Limb (tissue), 2 donors: ENCODE measurements around the gene FCHO2.

Experiments used
- DNase-seq, 2 donors: peaks; one replicate each; pipeline ENCODE4 v3.0.0-alpha.2; 2016; ENCODE audit errors: extremely low spot score in 2 of 2

The FCHO2 gene

DNA sequence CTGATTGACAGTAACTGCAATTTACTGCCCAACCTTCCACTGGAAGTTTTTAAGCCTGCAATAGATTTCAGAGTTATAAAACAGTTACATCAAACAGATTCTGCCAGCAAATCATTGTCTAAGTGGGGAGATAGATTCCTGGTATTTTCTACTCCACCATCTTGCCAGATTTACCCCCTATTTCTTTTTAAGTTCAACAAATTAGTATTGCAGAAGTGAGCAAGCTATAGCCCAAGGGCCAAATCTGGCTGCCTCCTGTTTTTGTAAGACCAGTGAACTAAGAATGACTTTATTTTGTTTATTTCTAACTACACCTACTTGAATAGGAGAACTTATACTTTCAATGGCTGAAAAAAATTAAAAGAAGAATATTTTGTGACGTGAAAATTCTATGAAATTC, 155.7 kb downstream of the FCHO2 start:
- DNase-seq, result no peak

GRCh38 chr5:73112359-73112758, 156.5 kb downstream of the FCHO2 start:
- DNase-seq, result no peak

DNA sequence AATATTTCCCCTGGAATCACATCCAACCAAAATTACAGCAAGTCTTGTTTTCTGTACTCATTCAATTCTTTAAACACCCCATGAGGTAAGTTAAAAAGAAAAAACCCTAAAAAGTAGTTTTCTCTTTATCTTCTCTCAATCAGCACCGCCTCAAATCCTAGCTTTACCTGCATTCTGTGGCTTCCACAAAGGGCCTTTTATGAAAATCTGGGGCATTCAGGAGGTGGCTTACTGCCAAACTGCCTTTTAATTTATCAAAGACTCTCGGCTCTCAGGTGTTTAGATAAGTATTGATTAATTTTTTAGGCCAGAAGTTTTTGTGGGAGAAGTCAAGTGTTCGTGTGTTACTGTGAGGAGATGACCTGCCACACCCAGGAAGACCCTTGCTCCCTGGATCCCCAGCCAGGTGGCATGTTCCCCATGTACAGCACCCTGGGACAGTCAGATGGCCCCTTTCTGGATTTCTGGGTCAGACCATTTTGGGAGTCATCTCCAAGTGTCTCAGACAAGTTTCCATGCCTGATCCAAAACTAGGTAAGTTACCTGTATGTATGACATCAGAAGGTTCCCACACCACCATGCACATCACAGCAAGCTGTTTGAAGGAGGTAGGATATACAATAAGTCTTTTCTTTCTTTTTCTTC, 158.3 kb downstream of the FCHO2 start:
- no peak for DNase-seq

DNA sequence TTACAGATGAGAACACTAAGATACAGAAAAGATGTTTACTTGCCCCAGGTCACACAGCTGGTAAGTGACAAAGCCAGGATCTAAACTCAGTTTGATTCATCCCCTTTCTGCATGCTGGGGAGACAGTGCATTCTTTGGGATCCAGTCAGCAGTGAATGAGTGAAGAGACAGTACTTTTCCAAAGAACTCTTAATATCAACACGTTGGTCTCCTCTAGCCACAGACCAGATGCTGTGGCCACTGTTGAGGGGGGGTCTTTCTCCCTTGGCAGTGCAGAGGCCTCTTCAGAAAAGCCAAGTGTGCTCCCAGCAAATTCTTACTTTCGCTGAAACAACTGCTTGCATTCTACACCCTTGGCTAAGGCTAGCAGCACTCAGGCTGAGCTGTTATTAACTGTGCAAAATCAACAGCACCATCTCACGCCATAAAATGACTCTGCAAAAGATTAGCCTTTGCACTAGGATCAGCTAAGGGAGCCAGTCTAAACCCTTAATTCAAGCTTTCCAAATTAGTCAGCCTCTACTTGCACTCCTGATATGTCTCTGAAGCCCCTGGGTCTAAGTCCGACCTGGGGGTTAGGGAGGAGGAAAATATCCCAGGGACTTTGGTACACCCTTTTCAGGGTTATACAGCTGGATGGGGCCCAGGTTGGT, 159.7 kb downstream of the FCHO2 start:
- DNase-seq, result no peak

DNA sequence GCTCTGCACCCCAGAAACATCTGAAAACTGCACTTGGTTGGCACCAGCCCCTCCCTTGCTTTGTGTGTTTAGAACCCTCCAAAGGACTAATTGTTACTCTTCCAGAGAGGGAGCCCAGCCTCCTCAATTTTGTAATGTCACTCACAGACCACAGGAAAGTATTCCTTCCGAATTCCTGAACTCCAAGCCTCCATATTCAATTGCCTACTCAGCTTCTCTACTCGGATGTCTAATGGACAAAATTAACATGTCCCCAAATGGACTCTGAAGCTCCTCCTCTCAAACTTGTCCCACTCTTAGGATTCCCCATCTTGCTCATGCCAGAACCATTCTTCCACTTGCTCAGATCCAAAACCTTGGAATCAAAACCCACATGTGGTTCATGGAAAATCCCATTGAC, 160.7 kb downstream of the FCHO2 start:
- DNase-seq, result no peak

DNA sequence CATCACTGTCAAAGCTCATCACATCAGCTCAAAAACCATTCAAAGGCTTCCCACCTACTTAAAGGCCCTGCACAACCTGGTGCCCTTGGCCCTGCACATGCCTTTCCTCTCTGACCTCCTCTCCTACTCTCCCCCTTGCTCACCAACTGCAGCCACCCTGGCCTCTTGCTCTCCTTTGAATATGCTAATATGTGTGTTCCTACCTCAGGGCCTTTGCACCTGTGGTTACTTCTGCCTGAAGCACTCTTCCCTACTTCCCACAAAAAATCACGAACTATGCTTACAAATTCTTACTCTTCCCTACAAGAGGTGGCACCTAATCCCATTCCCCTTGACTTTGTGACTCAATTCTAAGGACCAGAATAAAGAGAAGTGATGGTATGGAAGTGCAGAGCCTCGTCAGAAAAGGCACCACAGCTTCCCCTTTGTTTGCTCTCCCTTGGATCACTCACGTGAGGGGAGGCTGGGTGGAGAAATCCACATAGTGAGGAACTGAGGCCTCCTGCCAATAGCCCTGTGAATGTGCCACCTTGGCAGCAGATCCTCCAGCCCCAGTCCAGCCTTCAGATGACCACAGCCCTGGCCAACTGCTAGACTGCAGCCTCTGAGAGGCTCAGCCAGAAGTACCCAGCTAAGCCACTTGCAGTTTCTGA, 161.4 kb downstream of the FCHO2 start:
- no peak for DNase-seq

DNA sequence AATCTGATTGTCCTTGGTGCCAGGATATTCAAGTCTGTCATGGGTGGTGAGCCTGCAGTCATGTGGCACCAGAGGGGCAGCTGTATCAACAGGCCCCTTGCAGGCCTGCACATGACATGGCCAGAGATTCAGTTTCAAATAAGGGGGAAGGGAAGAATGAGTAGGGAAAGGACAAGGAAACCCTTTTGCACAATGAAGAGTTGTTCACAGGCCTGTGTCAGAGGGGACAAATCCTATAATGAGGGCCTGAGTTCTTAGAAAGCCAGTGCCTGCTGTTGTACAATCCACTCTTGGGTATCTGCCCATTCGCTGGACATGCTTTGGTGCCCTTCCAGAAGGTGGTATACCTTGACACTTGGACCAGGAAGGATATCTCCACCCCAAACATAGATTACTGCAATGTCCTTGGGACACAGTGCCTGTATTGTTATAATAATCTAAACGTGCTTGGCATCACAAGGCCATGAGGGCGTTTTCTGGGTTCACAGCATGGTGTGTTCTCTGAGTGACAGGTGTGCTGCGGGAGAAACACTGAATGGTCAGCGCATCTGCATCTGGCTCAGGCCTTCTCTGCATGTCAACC, 162.6 kb downstream of the FCHO2 start:
- no peak for DNase-seq

- DNase-seq, result no peak
These were observed 163.8 kb downstream of the FCHO2 start for GRCh38 chr5:73119451-73120157.

- DNase-seq, result peak in 1 of 2 donors; percentile 55
These were observed 164.6 kb downstream of the FCHO2 start, which contains the start of gene TMEM171 for GRCh38 chr5:73120222-73121118. Gene TMEM171, plus strand, starts transcription at chr5:73120575. Its CDS starts 2,799 bp downstream, at chr5:73123374.

DNA sequence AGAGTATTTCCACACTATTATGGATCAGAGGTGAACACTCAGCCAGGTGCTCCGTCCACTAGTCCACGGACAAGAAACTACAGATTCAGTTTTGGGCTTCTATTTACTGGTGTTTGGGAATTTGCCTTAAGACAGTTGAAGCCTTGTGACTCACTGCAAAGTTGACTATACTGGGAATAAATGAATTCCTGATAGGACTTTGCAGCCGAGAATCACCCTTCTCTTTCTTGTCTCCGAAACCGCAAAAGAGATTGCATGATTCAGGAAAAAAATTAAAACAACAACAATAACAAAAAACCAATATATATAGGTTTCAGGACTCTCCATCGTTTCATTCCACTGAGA, 165.2 kb downstream of the FCHO2 start:
- no peak for DNase-seq

DNA sequence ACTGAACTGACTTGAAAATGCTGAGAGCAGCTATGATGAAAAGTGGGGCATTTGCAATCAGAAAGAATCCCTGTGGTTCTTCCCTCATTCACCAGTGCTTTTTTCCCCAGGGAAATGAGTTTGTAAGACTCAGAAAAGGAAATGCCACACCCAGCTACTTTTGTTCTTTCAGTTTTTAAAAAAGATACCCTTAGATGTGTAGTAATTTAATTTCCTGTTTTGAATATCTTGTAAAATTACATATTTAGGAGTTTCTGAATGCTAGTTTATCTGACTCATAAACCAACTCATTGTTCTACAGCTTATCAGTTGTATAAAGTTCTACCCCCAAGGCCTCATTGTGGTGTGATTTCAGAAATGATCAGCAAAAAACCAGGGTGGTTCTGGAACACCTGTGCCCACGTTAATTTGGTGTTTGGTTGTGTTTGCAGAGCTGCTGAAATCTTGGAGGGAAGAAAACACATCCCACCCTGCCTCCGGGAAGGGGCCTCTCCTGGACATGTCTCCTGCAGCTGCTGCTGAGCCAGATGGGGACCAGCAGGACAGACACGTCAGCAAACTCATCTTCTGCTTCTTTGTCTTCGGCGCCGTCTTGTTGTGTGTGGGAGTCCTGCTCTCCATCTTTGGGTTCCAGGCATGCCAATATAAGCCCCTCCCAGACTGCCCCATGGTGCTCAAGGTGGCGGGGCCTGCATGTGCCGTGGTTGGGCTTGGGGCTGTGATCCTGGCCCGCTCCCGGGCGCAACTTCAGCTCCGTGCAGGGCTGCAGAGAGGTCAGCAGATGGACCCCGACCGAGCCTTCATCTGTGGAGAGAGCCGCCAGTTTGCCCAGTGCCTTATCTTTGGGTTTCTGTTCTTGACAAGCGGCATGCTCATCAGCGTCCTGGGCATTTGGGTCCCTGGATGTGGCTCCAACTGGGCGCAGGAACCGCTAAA, 167.3 kb downstream of the FCHO2 start:
- no peak for DNase-seq

- DNase-seq, result no peak
These were observed 169.4 kb downstream of the FCHO2 start for GRCh38 chr5:73125289-73125688.

- no peak for DNase-seq
These were observed 170.5 kb downstream of the FCHO2 start for GRCh38 chr5:73126381-73126780.

DNA sequence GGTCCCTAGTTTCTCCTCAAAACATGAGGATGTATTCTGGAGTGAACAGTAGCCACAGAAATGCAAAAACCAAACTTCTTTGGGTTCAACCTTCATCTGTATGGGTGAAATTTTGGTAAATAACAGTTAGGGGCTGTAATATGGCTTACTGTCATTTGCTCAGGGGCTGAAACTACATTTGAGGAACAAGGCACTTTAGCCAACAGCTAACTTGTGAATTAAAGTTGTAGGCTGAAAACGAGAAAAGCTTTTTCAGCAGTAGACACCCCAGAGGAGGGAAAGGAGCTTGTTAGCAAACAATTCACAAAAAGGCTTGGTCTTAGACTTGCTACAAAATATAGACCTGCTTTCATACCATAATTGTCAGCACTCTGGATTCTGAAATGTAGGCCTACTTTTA, 171.1 kb downstream of the FCHO2 start:
- DNase-seq, result no peak

DNA sequence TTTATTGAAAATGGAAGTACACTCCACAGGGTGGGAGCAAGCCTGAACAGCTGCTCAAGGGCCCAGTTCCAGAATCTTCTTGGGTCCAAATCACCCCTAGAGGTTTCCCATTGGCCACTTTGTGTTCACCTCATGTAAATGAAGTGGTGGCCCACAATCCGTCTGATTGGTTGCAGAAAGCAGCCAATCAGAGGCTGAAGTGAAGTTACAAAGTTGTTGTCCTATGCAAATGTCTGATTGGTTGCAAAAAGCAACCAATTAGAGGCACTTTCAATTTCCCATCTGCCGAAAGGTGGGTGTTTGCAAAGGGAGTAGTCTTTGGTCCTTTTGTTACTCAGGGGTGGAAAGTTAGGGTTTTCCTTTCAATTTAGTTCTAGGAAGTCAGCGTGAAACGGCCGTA, 173.3 kb downstream of the FCHO2 start:
- no peak for DNase-seq

GRCh38 chr5:73130811-73131210, 175.0 kb downstream of the FCHO2 start:
- DNase-seq, result no peak

DNA sequence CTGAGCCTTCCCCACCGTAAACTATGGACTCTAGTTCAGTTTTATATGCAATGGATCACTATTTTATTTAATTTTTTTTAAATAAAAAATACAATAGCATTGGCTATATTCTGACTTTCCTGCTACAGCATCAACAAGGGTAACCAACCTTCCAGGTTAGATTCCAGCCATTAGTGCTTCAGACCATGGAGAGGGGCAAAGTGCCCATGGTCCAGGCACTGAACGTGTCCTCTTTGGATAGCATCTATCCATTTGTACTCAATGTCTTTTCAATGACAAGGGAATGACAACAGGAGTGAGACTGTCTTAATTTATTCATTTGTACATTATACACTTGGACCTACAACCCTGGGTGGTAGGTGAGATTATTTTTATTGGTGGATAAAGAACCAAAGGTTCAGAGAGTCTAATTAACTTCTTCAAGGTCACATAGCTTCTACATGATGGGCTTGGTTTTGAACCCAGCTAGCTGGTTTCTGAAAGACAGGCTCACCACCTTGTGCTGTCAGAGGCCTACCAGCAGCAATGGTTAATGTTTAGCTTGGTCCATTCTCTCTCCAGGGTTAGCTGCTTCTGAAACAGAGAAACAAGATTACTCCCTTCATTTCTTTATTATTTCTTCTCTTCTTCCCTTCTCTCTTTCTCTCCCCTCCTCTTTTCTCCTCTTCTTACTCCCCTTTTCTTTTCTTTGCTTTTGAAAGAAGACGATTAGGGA, 176.0 kb downstream of the FCHO2 start:
- DNase-seq, result no peak

- DNase-seq, result no peak
These were observed 176.9 kb downstream of the FCHO2 start for GRCh38 chr5:73132759-73133158.

DNA sequence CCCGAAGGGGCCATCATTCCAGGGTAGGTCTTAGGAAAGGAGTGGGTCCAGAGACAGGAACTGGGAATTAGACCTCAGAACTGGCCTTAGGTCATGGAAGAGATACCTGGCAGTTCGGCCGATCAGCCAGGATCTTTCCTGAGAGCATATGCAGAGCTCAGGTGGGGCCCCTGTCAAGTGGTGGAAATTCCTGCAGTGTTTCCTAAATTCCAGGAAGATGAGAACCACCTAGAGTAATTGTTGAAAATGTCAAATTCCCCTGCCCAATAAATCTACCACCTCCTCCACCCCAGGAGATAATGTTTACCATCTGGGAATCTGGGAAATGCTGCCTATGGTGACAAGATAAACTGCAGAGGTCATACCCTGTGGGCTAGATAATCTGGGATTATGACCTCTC, 179.2 kb downstream of the FCHO2 start:
- no peak for DNase-seq
